GM06990 (cell line): ENCODE results near the gene TRRAP.

ENCODE experiments used
- DNase-seq: peaks from one replicate; pipeline ENCODE4 v3.0.0-alpha.2; 2011; ENCODE audit not compliant: insufficient read length; ENCODE audit errors: extremely low read depth
- H3K27me3 ChIP-seq: replicated peaks from 2 replicates; pipeline ENCODE4 v1.6.0; 2011; ENCODE audit warnings: low read length; ENCODE audit not compliant: control insufficient read depth, insufficient read depth
- H3K36me3 ChIP-seq: 2 replicates; pipeline ENCODE4 v1.5.1; 2011; ENCODE audit warnings: low read length; ENCODE audit not compliant: control insufficient read depth, insufficient read depth
- H3K4me3 ChIP-seq: replicated peaks from 2 replicates; pipeline ENCODE4 v1.5.1; 2011; ENCODE audit warnings: low read depth, mild to moderate bottlenecking, control low read depth, low read length
- TF ChIP-seq, protein P1 (sequence below): IDR thresholded peaks from 2 replicates; pipeline ENCODE4 v1.5.1; 2011; ENCODE audit warnings: low read length, control low read depth, mild to moderate bottlenecking, inconsistent platforms; ENCODE audit not compliant: insufficient read depth, poor library complexity, severe bottlenecking

TRRAP gene

DNA sequence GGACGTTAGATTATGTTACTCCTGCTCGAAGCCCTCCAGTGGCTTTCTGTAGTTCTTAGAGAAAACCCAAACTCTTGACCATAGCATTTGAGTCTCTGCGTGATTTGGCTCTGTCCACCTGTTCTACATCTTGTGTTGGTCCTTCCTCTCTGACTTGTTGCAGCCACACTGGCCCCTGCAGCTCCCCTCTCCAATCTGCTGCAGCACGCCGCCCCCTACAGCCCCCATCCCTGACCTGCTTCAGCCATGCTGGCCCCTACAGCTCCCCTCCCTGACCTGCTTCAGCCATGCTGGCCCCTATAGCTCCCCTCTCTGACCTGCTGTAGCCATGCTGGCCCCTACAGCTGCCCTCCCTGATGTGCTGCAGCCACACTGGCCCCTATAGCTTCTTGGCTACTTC is 29.2 kb downstream of the TRRAP start:
- TF ChIP-seq, protein P1, sequence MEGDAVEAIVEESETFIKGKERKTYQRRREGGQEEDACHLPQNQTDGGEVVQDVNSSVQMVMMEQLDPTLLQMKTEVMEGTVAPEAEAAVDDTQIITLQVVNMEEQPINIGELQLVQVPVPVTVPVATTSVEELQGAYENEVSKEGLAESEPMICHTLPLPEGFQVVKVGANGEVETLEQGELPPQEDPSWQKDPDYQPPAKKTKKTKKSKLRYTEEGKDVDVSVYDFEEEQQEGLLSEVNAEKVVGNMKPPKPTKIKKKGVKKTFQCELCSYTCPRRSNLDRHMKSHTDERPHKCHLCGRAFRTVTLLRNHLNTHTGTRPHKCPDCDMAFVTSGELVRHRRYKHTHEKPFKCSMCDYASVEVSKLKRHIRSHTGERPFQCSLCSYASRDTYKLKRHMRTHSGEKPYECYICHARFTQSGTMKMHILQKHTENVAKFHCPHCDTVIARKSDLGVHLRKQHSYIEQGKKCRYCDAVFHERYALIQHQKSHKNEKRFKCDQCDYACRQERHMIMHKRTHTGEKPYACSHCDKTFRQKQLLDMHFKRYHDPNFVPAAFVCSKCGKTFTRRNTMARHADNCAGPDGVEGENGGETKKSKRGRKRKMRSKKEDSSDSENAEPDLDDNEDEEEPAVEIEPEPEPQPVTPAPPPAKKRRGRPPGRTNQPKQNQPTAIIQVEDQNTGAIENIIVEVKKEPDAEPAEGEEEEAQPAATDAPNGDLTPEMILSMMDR = no peak
- Histone ChIP-seq H3K4me3 (no peak overlapping the region), H3K27me3 (no peaks in the 10 kb centered on the region), H3K36me3 (peaks cover 32% of the 10 kb centered on the region)
- no peak for DNase-seq

DNA sequence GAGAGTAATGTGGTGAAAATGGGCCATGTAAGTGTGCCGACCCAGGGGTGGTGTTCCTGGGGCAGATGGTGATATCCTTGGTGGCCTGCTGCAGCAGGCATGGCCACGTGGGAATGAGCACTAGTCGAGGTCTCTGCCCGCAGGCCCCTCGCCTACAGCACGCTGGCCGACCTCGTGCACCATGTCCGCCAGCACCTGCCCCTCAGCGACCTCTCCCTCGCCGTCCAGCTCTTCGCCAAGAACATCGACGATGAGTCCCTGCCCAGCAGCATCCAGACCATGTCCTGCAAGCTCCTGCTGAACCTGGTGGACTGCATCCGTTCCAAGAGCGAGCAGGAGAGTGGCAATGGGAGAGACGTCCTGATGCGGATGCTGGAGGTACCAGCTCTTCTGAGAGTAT is 30.3 kb downstream of the TRRAP start:
- H3K36me3 ChIP-seq = peaks cover 27% of the 10 kb centered on the region

GRCh38 chr7:98909487-98909886 is 31.2 kb downstream of the TRRAP start:
- peaks cover 25% of the 10 kb centered on the region for H3K36me3 ChIP-seq
- TF ChIP-seq, protein P1 = no peak
- no peak overlapping the region for H3K4me3 ChIP-seq
- no peaks in the 10 kb centered on the region for H3K27me3 ChIP-seq
- DNase-seq = no peak

More for the DNA sequence above, 30.3 kb downstream of the TRRAP start:
- DNase-seq = no peak
- no peaks in the 10 kb centered on the region for H3K27me3 ChIP-seq
- no peak overlapping the region for H3K4me3 ChIP-seq
- TF ChIP-seq, protein P1 = no peak

DNA sequence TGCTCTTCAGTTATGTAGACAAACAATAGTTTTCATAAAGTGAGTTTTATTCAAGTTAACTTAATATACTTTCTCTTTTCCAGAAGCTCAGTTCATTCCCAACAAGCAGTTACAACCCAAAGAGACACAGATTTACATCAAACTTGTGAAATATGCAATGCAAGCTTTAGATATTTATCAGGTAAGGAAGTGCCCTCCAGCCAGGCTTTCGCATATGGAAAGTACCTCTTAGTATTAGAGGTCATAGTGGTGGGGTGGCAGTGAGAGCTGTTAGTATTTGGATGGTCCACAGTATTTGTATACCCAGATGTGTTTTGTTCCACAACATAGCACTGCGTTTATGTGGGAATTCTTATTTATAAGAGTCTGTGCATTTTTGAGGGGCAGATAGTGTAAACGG is 32.1 kb downstream of the TRRAP start:
- Histone ChIP-seq H3K4me3 (no peak overlapping the region), H3K27me3 (no peaks in the 10 kb centered on the region), H3K36me3 (peaks cover 25% of the 10 kb centered on the region)
- DNase-seq = no peak
- TF ChIP-seq, protein P1 = no peak

GRCh38 chr7:98911916-98912315 is 33.6 kb downstream of the TRRAP start:
- H3K36me3 ChIP-seq = peaks cover 27% of the 10 kb centered on the region
- no peak for DNase-seq
- no peak overlapping the region for H3K4me3 ChIP-seq
- H3K27me3 ChIP-seq = no peaks in the 10 kb centered on the region
- TF ChIP-seq, protein P1 = no peak

DNA sequence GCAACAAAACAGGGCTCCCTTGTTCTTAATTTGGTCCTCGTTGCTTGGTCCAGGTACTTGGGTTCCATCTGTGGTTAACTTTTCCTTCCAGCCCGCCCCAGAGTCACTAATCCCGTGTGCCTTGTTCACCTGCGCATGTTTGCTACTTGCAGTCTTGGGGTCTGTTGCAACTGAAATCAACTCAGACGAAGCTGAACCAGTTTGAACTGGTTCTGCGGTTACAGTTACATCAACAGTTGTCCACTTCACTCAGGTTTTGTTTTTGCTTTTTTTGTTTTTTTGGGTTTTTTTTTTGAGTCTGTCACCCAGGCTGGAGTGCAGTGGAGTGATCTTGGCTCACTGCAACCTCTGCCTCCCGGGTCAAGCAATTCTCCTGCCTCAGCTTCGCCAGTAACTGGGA is 34.7 kb downstream of the TRRAP start:
- H3K27me3 ChIP-seq = no peaks in the 10 kb centered on the region
- peaks cover 31% of the 10 kb centered on the region for H3K36me3 ChIP-seq
- TF ChIP-seq, protein P1 = no peak

More for the DNA sequence above, 34.7 kb downstream of the TRRAP start:
- DNase-seq = no peak
- H3K4me3 ChIP-seq = no peak overlapping the region
